Neutrophil (primary cell): ENCODE data around the gene SLX4IP.

Experiments
- H3K27ac ChIP-seq: fragments of 200-600 bp; sonication (generic); 2 replicates; pipeline ENCODE4 v1.5.1; 2016; ENCODE audit warnings: mild to moderate bottlenecking, moderate library complexity
- H3K27me3 ChIP-seq: fragments of 200-600 bp; sonication (generic); 2 replicates; pipeline ENCODE4 v1.6.0; 2016; ENCODE audit warnings: mild to moderate bottlenecking
- H3K36me3 ChIP-seq: fragments of 200-600 bp; sonication (generic); 2 replicates; pipeline ENCODE4 v1.5.1; 2017
- H3K4me1 ChIP-seq, 2 experiments: fragments of 200-600 bp in 1 of 2; sonication (generic) in 1 of 2; 1 replicate in 1 of 2; 2 replicates in 1 of 2; pipeline versions ENCODE4 v1.5.1 to v1.6.1; 2013 to 2016; ENCODE audit warnings: low read depth in 1 of 2, low read length in 1 of 2, mild to moderate bottlenecking in 1 of 2, moderate library complexity in 1 of 2; ENCODE audit not compliant: control insufficient read depth in 1 of 2, insufficient read depth in 1 of 2
- H3K4me3 ChIP-seq, 2 experiments: fragments of 200-600 bp in 1 of 2; sonication (generic) in 1 of 2; 1 replicate in 1 of 2; 2 replicates in 1 of 2; pipeline ENCODE4 v1.5.1; 2013 to 2016; ENCODE audit warnings: low read depth in 1 of 2, low read length in 1 of 2, mild to moderate bottlenecking in 1 of 2, moderate library complexity in 1 of 2
- H3K9me3 ChIP-seq: fragments of 200-600 bp; sonication (generic); 2 replicates; pipeline ENCODE4 v1.5.1; 2016
- CTCF ChIP-seq: fragments of 200-600 bp; sonication (generic); IDR thresholded peaks from 2 replicates; pipeline ENCODE4 v1.5.1; 2016; ENCODE audit warnings: antibody characterized with exemption

The SLX4IP gene

GRCh38 chr20:10562899-10563298, 127.8 kb downstream of the SLX4IP start:
- H3K4me3 ChIP-seq = no peak overlapping the region
- no peak for TF ChIP-seq CTCF
- H3K36me3 ChIP-seq = peaks cover 5% of the 10 kb centered on the region
- H3K27ac ChIP-seq = no peak overlapping the region
- no peaks in the 10 kb centered on the region for H3K27me3 ChIP-seq
- no peaks in the 10 kb centered on the region for H3K9me3 ChIP-seq
- peaks cover 16 to 25% of the 10 kb centered on the region in 2 experiments for H3K4me1 ChIP-seq

DNA sequence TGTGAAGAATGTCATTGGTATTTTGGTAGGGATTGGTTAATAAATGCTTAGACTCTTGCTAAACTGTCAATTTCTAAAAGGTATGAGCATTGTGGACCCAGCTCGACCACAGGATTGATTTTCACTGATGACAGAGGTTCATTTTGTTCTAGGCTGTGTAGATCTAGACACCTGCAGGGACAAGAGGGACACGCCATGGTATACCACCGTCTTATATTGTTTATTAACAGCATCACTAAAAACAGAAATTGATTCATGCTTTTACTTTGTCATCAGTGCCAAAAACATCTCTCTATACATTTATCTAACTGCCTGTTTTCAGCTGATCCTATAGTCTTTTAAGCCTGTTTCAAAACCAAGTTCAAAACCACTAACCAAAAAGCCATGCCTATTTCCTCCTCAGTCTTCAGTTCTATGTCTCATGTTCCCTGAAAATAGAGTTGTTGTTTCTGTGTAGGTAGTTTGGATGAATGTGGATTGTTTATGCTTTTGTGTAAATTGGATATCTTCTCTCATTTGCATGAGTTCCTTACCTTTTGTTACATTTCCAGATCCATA, 128.9 kb downstream of the SLX4IP start:
- H3K36me3 ChIP-seq = peaks cover 5% of the 10 kb centered on the region
- H3K27ac ChIP-seq = no peak overlapping the region
- H3K9me3 ChIP-seq = no peaks in the 10 kb centered on the region
- no peak for TF ChIP-seq CTCF
- H3K4me1 ChIP-seq = peaks cover 16 to 25% of the 10 kb centered on the region in 2 experiments
- H3K4me3 ChIP-seq = no peak overlapping the region
- no peaks in the 10 kb centered on the region for H3K27me3 ChIP-seq

DNA sequence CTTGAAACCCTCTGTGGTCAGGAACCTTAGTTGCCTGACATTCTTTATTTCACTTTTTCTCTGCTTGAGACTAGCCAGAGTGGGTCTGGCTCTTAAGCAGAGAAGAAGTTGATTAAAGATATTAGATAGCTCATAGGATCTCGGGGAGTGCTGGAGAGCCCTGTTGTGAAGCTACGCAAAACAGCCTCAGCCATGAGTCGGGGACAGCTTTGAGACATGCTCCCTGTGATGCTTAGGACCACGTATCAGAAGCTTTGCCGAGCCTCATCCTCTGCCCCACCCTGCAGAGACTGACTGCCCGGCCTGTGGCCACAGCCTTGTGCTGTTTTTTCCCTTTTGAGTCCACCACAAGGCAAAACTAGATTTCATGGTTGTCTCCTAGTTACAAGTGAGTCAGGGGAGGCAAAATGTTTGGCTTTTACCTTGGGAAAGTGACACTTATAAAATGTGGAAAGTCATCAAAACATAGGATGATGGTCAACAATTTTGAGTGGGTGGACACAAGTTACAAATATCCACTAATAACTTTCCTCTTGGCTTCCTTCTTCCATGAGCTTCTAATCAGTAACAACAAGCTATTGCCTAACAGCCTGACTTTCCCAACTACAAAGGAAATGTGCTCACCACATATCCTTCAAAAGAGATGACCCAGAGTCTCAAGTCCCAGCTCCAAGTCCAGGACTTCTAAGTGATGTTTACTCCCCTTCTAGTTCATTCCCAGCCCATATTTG, 130.3 kb downstream of the SLX4IP start:
- H3K4me3 ChIP-seq = no peak overlapping the region
- H3K4me1 ChIP-seq = peaks cover 16 to 25% of the 10 kb centered on the region in 2 experiments
- H3K9me3 ChIP-seq = no peaks in the 10 kb centered on the region
- no peak for TF ChIP-seq CTCF
- peak overlapping the region; percentile 60 for H3K27ac ChIP-seq
- H3K36me3 ChIP-seq = peaks cover 5% of the 10 kb centered on the region
- H3K27me3 ChIP-seq = no peaks in the 10 kb centered on the region

DNA sequence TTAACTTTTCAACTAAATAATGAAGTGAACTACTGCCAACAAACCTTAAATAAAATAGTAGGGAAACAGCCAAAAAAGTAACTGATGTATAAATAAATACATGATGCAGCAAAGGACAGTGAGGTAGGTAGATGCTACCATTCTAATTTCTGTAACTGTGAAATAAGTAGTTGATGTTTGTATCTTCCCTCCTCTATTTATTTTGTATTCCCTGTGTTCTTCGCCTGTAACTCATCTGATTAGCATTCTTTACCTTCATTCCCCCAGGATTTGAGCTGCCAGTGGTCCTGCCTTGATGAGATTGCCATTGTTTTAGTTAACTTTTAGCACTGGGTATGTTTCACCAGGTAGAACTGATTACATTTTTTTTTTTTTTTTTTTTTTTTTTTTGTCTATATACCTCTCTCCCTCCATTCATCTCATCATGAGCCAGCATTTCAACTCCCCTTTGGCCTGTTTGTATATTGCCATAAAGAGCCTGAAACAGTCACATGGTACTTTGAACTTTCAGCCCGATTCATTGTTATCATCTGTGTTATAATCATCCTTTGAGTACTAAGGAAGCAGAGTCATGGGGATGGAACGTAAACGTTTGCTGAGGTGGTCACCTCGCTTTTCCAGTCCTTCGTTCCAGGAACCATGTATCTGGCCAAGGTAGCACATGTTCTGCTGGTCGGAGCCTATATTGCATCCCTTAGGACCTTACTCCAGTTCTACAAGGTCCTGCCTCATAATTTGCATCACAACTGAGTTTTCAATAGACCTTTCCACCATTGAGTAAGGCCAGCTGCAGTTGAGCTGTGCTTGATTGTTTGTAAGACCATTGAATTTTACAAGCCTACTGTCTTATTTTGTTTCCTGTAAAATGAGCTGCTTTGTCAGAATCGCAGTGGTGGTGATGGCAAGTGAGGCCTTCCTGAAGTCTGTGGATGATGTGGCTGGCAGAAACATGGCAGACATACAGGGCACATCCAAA, 131.1 kb downstream of the SLX4IP start:
- peaks cover 16 to 25% of the 10 kb centered on the region in 2 experiments for H3K4me1 ChIP-seq
- H3K27me3 ChIP-seq = no peaks in the 10 kb centered on the region
- H3K27ac ChIP-seq = peak overlapping the region; percentile 60
- peaks cover 5% of the 10 kb centered on the region for H3K36me3 ChIP-seq
- H3K4me3 ChIP-seq = no peak overlapping the region
- no peaks in the 10 kb centered on the region for H3K9me3 ChIP-seq
- TF ChIP-seq CTCF = no peak

GRCh38 chr20:10568032-10568431, 132.9 kb downstream of the SLX4IP start:
- no peaks in the 10 kb centered on the region for H3K9me3 ChIP-seq
- no peak overlapping the region for H3K4me3 ChIP-seq
- no peaks in the 10 kb centered on the region for H3K27me3 ChIP-seq
- H3K27ac ChIP-seq = no peak overlapping the region
- H3K36me3 ChIP-seq = peaks cover 5% of the 10 kb centered on the region
- TF ChIP-seq CTCF = no peak
- peaks cover 16 to 25% of the 10 kb centered on the region in 2 experiments for H3K4me1 ChIP-seq
